ENCODE results near the gene ZNF616.
"Not testable (repeated sequence)": the region's sequence is repeated elsewhere in the genome, so short reads cannot be mapped to it uniquely, and the experiment has no call there.

ZNF616 gene

GRCh38 chr19:52102782-52103181, 37.0 kb downstream of the ZNF616 start:
- DNase-seq, result no peak

GRCh38 chr19:52101866-52102562, 37.7 kb downstream of the ZNF616 start:
- no peak for DNase-seq

GRCh38 chr19:52099497-52100138, 40.1 kb downstream of the ZNF616 start:
- no peak for DNase-seq

- not testable (repeated sequence) for DNase-seq
Observed at GRCh38 chr19:52096416-52096815, 43.3 kb downstream of the ZNF616 start.

GRCh38 chr19:52095172-52096014, 44.3 kb downstream of the ZNF616 start, which contains the start of gene ZNF841:
TSS of gene ZNF841 (minus strand) at chr19:52095765. CDS start at chr19:52084801, 10,964 bp downstream.
- peak; percentile 93 for DNase-seq

GRCh38 chr19:52094526-52095130, 45.1 kb downstream of the ZNF616 start:
- DNase-seq, result no peak

- DNase-seq, result no peak
Observed at GRCh38 chr19:52086481-52086880, 53.3 kb downstream of the ZNF616 start.

- DNase-seq, result no peak
Observed at GRCh38 chr19:52070496-52070895, 69.2 kb downstream of the ZNF616 start.

- DNase-seq, result no peak
Observed at GRCh38 chr19:52069653-52070052, 70.1 kb downstream of the ZNF616 start.

- DNase-seq, result no peak
Observed at GRCh38 chr19:52066258-52066863, 73.4 kb downstream of the ZNF616 start.

GRCh38 chr19:52065399-52065798, 74.3 kb downstream of the ZNF616 start:
- DNase-seq, result no peak
